Lower leg skin (tissue), 4 donors: ENCODE data around the gene PNPLA2. TPM values are rescaled to one million over a fixed set of nuclear protein-coding genes. Genes with fewer than 3 reads are reported as not detected.

Experiments
- DNase-seq, 2 donors: peaks; one replicate each; pipeline ENCODE4 v3.0.0-alpha.2; 2019; ENCODE audit warnings: low spot score in 2 of 2
- H3K4me3 ChIP-seq: fragments of 200-600 bp; sonication (generic); 2 replicates; pipeline ENCODE4 v1.5.1; 2017; ENCODE audit warnings: mild to moderate bottlenecking, low read depth; ENCODE audit not compliant: poor library complexity, severe bottlenecking
- POLR2A ChIP-seq, 2 donors: fragments of 450-650 bp; IDR thresholded peaks; one replicate each; pipeline ENCODE4 v1.6.1; 2016 to 2017; ENCODE audit warnings: antibody characterized with exemption in 2 of 2, mild to moderate bottlenecking in 1 of 2, moderate library complexity in 1 of 2
- WGBS, 2 donors: methylation state at CpG; one replicate each; pipeline ENCODE4 v1.1.5; 2018; 5-methylcytosine and 5-hydroxymethylcytosine counted together
- intact Hi-C: fragments of 100-400 bp; cut with DNase I; formaldehyde crosslinking; loops from one replicate; pipeline ENCODE4 v1.15.0; 2023; ENCODE audit warnings: low total_unique reads
- total RNA-seq, 4 donors: library from RNA; depleted of rRNA; stranded (reverse); fragments of >200 nt; gene quantifications; one replicate each; pipeline ENCODE4 v1.1.0, GENCODE V29; 2016
- TF ChIP-seq, protein P1 (sequence below), 3 donors: fragments of 450-650 bp; IDR thresholded peaks; one replicate each; pipeline ENCODE4 v1.5.1; 2016; ENCODE audit warnings: antibody characterized with exemption in 3 of 3, mild to moderate bottlenecking in 3 of 3, moderate library complexity in 2 of 3

Gene PNPLA2
- total RNA-seq, 4 donors from 2014 or later, result 55.5 to 99.7 (median 72.4) TPM

DNA sequence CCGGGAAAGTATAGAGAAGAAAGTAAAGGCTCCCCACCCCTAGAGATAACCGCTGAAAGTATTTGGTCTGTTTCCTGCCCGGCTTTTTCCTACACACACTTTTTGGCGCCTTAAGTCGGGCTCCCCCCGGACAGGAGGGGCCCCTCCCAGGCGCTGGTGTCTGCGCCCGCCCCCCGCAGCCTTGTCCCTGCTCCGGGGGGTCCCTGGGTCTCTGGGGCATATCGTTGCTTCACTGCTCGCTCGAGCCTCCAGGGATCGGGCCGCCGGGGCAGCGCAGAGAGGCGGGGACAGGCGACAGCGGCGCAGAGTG lies 8.1 kb downstream of the PNPLA2 start:
- TF ChIP-seq POLR2A (IDR thresholded peaks at IDR 0.05), result no peak
- TF ChIP-seq, protein P1, sequence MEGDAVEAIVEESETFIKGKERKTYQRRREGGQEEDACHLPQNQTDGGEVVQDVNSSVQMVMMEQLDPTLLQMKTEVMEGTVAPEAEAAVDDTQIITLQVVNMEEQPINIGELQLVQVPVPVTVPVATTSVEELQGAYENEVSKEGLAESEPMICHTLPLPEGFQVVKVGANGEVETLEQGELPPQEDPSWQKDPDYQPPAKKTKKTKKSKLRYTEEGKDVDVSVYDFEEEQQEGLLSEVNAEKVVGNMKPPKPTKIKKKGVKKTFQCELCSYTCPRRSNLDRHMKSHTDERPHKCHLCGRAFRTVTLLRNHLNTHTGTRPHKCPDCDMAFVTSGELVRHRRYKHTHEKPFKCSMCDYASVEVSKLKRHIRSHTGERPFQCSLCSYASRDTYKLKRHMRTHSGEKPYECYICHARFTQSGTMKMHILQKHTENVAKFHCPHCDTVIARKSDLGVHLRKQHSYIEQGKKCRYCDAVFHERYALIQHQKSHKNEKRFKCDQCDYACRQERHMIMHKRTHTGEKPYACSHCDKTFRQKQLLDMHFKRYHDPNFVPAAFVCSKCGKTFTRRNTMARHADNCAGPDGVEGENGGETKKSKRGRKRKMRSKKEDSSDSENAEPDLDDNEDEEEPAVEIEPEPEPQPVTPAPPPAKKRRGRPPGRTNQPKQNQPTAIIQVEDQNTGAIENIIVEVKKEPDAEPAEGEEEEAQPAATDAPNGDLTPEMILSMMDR (IDR thresholded peaks at IDR 0.05), result no peak
- intact Hi-C loops, result no loop called here
- DNase-seq, result no peak
- 4 to 6% methylated on average over 15 to 22 of the region's 22 CpGs for WGBS, 2 donors
- no peak overlapping the region for H3K4me3 ChIP-seq

DNA sequence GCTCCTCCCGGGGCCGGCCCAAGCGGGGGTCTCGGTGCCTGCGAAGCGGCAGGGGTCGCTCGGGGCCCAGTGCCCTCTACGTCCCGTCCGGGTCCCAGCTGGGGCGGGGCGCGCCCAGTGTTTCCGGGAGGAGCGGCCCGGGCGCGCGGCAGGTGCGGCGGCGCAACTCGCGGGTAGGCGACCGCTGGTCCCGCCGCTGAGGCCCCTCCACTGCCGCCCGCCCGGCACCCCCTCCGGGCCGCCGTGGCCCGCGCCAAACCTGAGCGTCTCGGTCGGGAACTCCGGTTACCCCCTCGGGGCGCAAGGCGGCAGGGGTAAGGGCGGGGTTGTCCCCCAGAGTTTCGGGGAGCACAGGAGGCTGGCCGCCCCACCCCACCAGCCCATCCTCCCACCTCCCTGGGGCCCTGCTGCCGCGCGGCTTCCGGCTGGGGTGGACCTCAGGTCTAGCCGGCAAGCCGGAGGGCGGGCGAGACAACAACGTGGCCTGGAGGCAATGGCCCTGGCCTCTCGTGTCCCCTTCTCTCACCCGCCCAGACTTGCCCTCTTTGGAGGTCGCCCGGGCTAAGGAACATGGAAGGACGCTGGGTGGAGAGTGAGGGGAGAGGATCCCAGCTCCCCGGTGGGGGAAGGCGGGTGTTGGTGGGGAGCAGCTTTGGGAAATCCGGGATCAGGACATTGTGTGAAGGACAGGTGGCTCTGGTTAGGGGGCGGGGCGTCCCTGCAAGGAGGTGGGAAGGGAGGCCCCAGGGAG lies 8.6 kb downstream of the PNPLA2 start:
- WGBS, 2 donors, result 5 to 27% methylated on average over 14 to 44 of the region's 66 CpGs
- no peak for DNase-seq
- intact Hi-C loops, result no loop called here
- no peak overlapping the region for H3K4me3 ChIP-seq
- TF ChIP-seq, protein P1 (IDR thresholded peaks at IDR 0.05), result no peak
- no peak for TF ChIP-seq POLR2A (IDR thresholded peaks at IDR 0.05)

DNA sequence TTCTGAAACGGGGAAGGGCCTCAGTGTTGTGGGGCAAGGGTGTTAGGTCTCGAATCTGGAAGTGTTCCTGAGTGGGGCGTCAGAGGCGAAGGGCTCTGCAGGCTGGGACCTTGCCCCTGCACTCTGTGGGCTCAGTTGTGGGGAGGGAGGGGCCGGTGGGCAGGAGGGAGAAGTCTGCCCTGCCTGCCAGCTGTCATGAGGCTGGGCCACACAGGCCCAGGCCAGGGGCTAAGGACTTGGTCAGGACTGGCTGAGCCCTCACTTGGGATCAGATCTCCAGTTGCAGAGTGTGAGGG lies 9.1 kb downstream of the PNPLA2 start, which contains the start of gene CRACR2B:
Gene CRACR2B (plus strand): TSS at position 23 of the 296 bp plus-strand sequence. CDS start 689 bp downstream, outside the sequence.
- DNase-seq, result no peak

DNA sequence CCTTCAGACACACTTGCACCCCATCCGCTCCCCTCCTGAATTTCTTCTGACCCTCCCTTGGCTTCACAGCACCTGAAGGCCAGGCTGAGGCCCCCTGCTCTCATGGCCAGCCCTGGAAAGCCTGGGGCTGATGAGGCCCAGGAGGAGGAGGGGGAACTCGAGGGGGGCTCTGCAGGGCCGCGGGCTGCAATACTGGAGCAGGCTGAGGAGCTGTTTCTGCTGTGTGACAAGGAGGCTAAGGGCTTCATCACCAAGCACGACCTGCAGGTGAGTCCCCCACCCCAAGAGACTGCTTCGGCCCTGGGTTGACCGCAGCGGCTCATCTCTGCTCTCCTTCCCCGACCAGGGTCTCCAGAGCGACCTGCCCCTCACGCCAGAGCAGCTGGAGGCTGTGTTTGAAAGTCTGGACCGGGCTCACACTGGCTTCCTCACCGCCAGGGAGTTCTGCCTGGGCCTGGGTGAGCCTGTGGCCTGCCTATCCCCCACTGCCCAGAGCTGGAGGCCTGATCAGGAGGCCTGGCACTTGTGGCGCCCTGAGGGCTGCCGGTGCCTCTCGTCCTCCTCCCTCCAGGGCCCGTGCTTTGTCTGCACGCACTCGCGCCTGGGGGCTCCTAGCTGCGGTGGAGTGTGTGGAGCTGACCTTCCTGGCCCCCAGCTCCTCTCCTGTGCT lies 9.9 kb downstream of the PNPLA2 start:
- TF ChIP-seq, protein P1 (IDR thresholded peaks at IDR 0.05), result no peak
- no peak for TF ChIP-seq POLR2A (IDR thresholded peaks at IDR 0.05)
- no peak overlapping the region for H3K4me3 ChIP-seq
- WGBS, 2 donors, result 57 to 75% methylated on average over 12 to 18 of the region's 21 CpGs
- DNase-seq, result no peak
- intact Hi-C loops, result no loop called here

More for the DNA sequence above, 9.1 kb downstream of the PNPLA2 start, which contains the start of gene CRACR2B:
- intact Hi-C loops, result no loop called here
- H3K4me3 ChIP-seq, result no peak within 1 kb of the TSS
- no peak for TF ChIP-seq POLR2A (IDR thresholded peaks at IDR 0.05)
- TF ChIP-seq, protein P1 (IDR thresholded peaks at IDR 0.05), result no peak
- 50 to 60% methylated on average over 5 of the region's 5 CpGs for WGBS, 2 donors

DNA sequence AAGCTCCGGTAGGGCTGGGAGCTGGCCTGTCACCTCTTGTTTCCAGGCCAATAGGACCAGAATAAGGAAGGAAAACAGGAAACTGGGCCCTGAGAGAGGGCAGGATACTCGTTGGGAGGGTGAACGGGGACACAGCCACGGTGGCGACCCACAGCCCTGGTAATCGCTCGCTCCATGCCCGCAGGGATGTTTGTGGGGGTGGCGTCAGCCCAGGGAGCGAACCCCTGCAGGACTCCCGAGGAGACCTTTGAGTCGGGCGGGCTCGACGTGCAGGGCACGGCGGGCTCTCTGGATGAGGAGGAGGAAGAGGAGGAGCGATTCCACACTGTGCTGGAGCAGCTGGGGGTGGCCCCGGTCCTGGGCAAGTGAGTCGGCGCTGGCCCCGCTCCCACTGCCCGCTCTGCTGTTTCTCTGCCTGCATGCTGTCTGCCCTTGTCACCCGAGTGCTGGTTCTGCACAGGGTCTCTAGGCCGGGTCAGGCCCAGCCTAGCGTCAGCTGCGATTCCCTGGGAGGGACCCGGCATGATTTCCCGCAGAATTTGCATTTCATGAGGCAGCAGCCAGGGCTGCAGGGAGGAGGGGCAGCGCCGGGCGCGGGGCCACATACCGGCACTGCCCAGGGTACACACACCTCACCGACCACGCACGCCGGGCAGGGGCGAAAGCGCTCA lies 10.6 kb downstream of the PNPLA2 start:
- TF ChIP-seq POLR2A (IDR thresholded peaks at IDR 0.05), result no peak
- TF ChIP-seq, protein P1 (IDR thresholded peaks at IDR 0.05), result no peak
- no peak for DNase-seq
- intact Hi-C loops, result no loop called here
- H3K4me3 ChIP-seq, result no peak overlapping the region
- 21 to 29% methylated on average over 20 to 34 of the region's 40 CpGs for WGBS, 2 donors
